C4-2B (cell line): ENCODE data around the gene MYH6.

Experiments
- ZFX ChIP-seq: fragments of 450-650 bp; IDR thresholded peaks from 2 replicates; pipeline ENCODE4 v1.6.1; 2017
- TF ChIP-seq, protein P1 (sequence below): fragments of 450-650 bp; conservative IDR thresholded peaks from 2 replicates; pipeline ENCODE4 v1.5.1; 2017; ENCODE audit warnings: mild to moderate bottlenecking

DNA sequence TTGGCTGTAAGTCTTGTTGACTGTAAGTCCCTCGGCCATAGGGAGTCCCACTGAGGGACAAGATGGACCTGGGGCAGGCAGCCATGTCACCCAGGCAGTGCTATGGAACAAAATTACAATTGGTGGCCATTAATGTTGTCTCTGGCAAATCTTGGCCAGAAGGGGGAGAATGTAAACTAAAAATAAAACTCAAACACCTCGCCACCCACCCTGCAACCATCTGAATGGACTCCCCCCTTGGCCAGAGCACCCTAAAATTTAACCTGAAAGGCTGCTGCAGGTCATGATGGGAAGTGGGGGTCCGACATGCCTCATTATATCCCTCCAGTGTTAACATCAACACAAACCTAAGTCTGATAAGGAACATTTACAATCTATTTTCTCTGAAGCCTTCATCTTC lies 63.6 kb downstream of the MYH6 start:
- TF ChIP-seq, protein P1, sequence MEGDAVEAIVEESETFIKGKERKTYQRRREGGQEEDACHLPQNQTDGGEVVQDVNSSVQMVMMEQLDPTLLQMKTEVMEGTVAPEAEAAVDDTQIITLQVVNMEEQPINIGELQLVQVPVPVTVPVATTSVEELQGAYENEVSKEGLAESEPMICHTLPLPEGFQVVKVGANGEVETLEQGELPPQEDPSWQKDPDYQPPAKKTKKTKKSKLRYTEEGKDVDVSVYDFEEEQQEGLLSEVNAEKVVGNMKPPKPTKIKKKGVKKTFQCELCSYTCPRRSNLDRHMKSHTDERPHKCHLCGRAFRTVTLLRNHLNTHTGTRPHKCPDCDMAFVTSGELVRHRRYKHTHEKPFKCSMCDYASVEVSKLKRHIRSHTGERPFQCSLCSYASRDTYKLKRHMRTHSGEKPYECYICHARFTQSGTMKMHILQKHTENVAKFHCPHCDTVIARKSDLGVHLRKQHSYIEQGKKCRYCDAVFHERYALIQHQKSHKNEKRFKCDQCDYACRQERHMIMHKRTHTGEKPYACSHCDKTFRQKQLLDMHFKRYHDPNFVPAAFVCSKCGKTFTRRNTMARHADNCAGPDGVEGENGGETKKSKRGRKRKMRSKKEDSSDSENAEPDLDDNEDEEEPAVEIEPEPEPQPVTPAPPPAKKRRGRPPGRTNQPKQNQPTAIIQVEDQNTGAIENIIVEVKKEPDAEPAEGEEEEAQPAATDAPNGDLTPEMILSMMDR: peak; percentile 9; the same call in 1 of the 2 replicates
- TF ChIP-seq ZFX: no peak
